GM18499 (cell line): ENCODE results near the gene CAMKV.
"Not testable (repeated sequence)": the region's sequence is repeated elsewhere in the genome, so short reads cannot be mapped to it uniquely, and the experiment has no call there.

Source experiments
- ATAC-seq: cut with Tn5 transposase; IDR thresholded peaks from one replicate; pipeline ENCODE4 v1.9.1; 2021; ENCODE audit warnings: moderate number of reproducible peaks; ENCODE audit not compliant: insufficient read depth, unreplicated experiment

Gene CAMKV

DNA sequence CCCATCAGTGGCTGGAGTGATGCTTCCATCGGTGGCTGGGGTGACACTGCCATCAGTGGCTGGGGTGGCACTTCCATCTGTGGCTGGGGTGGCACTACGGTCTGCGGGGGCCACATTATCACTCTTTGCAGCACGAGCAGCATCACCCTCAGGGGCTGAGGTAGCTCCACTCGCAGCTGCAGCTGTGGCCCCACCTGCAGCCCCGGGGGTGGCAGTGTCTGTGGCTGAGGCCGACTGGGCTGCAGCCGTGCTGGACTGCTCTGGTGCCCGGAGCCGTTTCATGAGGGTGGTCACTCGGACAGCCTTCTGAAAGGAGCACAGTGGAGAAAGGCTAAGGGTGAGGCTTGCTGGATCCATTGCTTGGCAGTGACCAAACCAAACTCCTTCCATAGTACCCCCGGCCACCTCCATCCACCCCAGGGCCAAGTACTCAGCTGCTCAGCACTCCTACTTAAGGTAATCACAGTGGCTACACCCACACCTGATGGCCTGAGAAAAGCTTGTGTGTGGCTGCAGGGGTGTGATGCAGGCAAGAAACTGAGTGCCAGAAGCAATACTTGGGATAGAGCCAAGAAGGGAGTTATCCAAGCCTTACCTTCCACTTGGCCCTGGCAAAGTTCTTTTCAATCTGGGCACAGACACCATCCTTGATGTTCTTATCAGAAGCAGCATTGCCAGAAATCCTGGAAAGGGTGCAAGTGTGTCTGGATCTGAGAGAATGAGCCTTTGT, 10.0 kb downstream of the CAMKV start:
- ATAC-seq = no peak

DNA sequence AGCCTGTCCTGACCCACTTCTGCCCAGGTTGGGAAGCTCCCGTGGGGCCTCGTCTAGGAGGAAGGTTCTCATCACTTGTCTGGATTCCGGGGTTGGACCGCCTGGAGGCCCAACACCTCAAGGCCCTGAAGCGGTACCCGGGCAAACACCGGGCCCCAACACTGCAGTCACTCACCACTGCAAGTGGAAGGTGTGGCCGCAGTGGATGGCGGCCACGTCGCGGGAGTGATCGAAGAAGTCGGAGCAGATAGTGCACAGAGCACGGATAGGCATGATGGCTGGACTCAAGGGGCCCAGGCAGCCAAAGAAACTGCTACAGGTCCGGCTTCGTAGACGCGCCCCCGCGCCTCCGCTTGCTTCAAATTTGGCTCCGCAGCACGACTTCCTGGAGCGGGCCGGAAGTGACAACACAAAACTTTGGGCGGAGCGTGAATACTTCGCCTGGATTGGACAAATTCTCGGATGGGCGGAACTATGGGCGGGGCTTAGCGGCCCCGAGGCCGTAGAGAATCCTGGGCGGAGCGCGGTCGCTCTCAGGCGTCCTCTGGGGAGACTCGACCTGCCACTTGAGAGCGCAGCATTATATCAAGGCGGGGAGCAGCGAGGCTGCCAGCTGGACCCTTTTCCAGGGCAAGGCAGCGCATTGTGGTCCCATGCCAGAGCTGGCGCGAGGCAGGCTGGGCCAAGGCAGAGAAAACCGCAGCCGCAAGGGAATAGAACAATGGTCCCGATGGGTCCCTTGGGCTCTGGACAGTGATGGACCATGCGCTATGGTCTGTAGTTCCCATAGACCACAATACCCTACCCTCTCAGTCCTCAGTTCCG, 13.3 kb downstream of the CAMKV start, which contains the start of gene TRAIP:
Gene TRAIP (minus strand): TSS at position 384 of the 825 bp plus-strand sequence. CDS start 111 bp downstream, at position 273.
- peak; percentile 69 for ATAC-seq

GRCh38 chr3:49855662-49856061, 14.0 kb downstream of the CAMKV start:
- ATAC-seq = no peak

DNA sequence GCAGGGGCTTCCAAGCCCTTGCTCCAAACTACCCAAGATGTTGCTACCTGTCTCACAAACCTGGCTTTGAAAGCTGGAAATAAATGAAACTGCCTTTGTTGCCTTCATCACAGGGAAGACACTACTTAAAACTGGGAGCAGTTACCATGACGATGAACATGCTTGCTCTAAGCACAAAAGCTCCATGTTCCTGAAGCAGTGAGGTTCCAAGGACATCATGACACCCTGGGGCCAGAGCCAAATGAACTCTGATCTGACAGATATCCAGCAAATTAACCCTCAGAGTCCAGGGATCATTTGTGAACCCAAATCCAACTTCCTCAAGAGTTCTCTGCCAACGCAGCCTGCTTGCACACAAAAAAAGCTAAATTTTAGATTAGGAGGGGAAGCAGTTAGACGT, 24.0 kb downstream of the CAMKV start:
- ATAC-seq = no peak

GRCh38 chr3:49844464-49845183, 25.1 kb downstream of the CAMKV start:
- no peak for ATAC-seq

DNA sequence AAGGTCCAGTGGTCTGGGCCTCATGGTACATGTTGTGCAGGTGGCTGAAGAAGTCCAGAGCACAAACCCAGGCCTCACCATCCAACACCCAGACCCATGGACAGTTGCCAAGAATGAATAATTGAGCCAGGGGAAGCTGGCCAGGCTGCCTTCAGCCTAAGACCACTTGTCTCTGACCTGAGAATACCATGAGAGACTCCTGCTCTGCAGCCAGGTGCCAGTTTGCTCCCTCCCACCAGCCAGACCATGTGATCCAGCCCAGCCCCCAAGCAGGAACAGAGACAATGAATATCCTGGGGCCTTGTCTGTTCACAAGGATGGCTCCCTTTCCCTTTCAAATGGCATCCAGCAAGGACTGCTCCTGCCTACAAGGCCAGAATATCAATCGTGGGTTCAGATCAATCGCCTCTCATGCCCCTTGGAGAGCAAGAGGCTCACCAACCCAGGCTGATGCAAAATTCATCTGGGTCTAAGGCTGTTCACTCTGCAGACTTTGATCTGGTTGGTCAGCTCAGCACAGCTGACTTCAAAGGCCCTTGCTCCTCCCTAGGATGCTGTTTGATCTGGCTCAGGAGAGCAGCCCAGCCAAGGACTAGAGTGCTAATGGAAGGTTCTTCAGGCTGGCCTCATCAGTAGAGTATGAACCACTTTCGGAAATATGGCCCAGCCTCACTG, 26.7 kb downstream of the CAMKV start:
- no peak for ATAC-seq

DNA sequence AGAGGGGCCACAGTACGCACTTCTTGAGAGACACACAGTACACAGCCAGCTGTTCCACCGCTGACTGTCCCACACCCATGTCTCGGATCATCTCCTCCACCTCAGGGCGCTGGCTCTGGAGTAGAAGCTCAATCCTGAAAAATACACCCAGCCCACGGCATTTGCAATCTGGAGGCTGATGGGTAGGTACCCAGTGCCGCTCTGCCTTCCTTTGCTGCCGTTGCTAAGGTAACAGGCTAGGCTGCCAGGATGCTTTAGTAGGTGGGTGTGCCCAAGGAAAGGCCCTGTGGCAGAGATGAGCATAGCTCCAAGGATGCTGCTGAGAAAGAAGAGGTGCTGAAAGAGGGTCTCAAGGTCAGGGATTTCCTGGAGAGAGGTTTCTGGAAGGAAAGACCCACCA, 27.9 kb downstream of the CAMKV start:
- ATAC-seq = no peak

DNA sequence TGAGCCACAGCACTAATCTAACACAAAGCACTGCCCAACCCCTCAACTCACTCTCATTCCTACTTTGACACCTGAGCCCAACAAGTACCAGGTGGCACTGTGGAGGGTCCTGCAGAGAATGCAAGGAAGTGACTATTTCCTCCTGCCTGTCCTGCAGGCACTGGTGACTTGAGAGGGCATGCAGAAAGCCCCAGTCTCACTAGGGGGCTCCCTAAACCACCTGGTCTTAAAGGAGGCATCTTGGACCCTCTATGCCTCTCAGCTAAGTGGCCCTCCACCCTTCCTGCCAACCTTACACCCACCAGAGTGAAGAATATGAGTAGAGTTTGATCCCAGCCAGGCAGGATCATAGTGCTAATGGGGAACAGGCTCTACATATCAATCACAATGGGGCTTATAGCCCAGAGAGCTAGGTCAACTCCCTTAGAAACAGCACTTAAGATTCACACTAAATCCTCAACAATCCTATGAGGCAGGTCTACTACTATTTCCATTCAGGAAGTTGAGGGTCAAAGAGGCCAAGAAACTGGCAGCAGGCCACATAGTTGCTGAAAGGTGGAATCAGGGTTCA, 28.5 kb downstream of the CAMKV start:
- no peak for ATAC-seq

DNA sequence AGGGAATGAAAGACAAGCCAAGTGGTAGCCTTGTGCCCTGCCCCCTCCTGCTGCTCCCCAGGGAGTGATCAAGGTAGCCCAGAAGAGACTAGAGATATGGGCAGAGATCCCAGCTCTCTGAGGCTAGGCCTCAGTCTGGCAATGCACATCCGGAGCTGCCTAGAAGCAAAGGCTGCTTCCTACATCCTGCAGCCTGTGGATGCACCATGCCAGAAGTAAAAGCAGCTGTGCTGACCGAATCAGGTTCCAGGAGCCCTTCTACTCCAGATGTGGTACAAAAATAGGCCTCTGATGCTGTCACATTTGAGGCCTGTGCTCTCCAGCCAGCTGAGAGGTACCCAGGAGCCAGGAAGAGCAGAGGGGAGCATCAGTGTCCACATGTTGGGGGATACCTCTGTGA, 29.3 kb downstream of the CAMKV start:
- no peak for ATAC-seq

GRCh38 chr3:49839193-49839809, 30.4 kb downstream of the CAMKV start:
- ATAC-seq = no peak

DNA sequence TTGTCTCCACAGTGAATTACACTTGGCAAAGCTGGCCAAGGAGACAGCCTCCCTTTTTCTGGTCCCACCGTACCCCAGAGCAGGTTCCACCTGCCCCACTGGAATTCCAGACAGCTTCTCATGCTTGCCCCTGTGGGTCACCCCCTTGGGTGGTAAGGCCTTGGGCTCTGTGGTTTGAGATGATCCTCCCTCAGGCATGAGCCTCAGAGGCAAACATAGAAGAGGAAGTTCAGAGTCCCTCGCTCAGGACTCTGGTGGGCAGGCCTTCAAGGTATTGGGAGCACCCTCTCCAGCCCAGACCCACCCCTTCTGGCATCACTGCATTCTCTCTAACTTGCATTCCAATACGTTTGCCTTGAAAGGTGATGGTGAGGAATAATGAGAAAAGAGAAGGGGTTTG, 38.4 kb downstream of the CAMKV start:
- ATAC-seq = no peak

- ATAC-seq = no peak
Measured at GRCh38 chr3:49826016-49826415, 43.7 kb downstream of the CAMKV start.

DNA sequence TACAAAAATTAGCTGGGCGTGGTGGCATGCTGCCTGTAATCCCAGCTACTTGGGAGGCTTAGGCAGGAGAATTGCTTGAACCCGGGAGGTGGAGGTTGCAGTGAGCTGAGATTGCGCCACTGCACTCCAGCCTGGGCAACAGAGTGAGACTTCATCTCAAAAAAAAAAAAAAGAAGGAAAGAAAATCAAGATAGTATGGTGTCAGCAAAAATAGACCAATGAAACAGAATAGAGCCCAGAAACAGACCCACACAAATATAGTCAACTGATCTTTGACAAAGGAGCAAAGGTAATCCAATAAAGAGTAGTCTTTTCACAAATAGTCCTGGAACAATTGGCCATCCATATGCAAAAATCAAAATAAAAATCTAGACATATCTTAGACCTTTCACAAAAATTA, 46.6 kb downstream of the CAMKV start:
- ATAC-seq = not testable (repeated sequence)

DNA sequence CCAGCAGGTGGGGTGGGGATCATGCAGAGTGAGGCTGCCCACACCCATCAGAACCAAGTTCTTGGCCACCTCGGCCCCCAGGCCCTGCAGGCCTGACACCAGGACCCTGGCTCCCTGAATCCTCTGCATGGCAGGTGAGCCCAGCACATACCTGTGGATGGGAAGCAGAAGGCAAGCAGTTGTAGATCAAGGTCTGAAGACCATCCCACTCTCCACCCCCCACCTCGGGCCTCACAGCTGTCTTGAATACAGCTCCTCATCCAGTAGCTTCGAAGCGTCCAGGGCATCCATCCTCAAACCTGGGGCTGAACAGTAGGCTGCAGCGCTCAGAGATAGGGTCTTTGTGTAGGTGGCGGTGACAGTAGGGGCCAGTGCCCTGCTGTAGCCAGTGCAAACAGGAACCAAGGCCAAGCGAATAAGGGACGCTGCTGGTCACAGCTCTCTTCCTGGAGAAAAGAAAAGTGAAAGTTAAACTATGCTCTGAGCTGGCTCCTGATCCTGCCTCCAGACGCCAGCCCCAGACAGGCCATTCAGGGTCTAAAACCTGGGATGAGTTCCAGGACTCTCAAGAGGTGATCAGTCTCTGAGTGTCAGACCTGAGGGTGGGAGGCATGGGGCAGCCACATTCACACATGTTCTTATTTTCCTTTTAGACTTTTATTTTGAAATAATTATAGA, 56.1 kb downstream of the CAMKV start, which contains the start of gene UBA7:
Gene UBA7 (minus strand): TSS at position 457 of the 678 bp plus-strand sequence. CDS start 166 bp downstream, at position 291.
- no peak for ATAC-seq

GRCh38 chr3:49812916-49813496, 56.7 kb downstream of the CAMKV start:
- no peak for ATAC-seq
